NCI-H82 (cell line): ENCODE data around the gene KIAA1755.
A peak's percentile ranks its signal among the peaks of the same experiment; 100 is the strongest.

Source experiments
- DNase-seq: peaks from one replicate; lab custom pipeline; 2025; lab: John Stamatoyannopoulos, UW

Gene KIAA1755

GRCh38 chr20:38241201-38241600 lies 19.3 kb downstream of the KIAA1755 start:
- DNase-seq: no peak

- DNase-seq: no peak
These were observed 21.1 kb downstream of the KIAA1755 start for GRCh38 chr20:38239441-38239840.

- DNase-seq: peak; percentile 38
These were observed 21.7 kb downstream of the KIAA1755 start for GRCh38 chr20:38238829-38239228.

- DNase-seq: no peak
These were observed 23.2 kb downstream of the KIAA1755 start for GRCh38 chr20:38237381-38237780.

GRCh38 chr20:38231531-38232121 lies 28.9 kb downstream of the KIAA1755 start:
- no peak for DNase-seq

GRCh38 chr20:38230957-38231526 lies 29.5 kb downstream of the KIAA1755 start:
- DNase-seq: no peak

GRCh38 chr20:38230253-38230551 lies 30.3 kb downstream of the KIAA1755 start:
- no peak for DNase-seq

- DNase-seq: peak; percentile 71
These were observed 30.9 kb downstream of the KIAA1755 start for GRCh38 chr20:38229376-38230252.

GRCh38 chr20:38228436-38228835 lies 32.1 kb downstream of the KIAA1755 start:
- peak; percentile 41 for DNase-seq

- DNase-seq: no peak
These were observed 32.8 kb downstream of the KIAA1755 start for GRCh38 chr20:38227420-38228360.

GRCh38 chr20:38226553-38226952 lies 34.0 kb downstream of the KIAA1755 start:
- no peak for DNase-seq

GRCh38 chr20:38225900-38226263 lies 34.7 kb downstream of the KIAA1755 start:
- DNase-seq: no peak

- no peak for DNase-seq
These were observed 35.2 kb downstream of the KIAA1755 start for GRCh38 chr20:38225240-38225899.

- DNase-seq: no peak
These were observed 36.0 kb downstream of the KIAA1755 start for GRCh38 chr20:38224531-38224930.

- DNase-seq: no peak
These were observed 36.8 kb downstream of the KIAA1755 start for GRCh38 chr20:38223743-38224100.

GRCh38 chr20:38222923-38223742 lies 37.4 kb downstream of the KIAA1755 start:
- no peak for DNase-seq

GRCh38 chr20:38222231-38222922 lies 38.2 kb downstream of the KIAA1755 start:
- peak; percentile 85 for DNase-seq

- peak; percentile 85 for DNase-seq
These were observed 39.4 kb downstream of the KIAA1755 start for GRCh38 chr20:38221119-38221589.

GRCh38 chr20:38220587-38221118 lies 39.9 kb downstream of the KIAA1755 start:
- no peak for DNase-seq
